Ectodermal cell (in vitro differentiated cells): Measurements from ENCODE around the gene MYO5B.

Experiments
- H3K27ac ChIP-seq: 2 replicates; pipeline ENCODE4 v1.7.0; 2013; ENCODE audit warnings: mild to moderate bottlenecking, low read depth, low read length; ENCODE audit not compliant: insufficient read depth, poor library complexity, severe bottlenecking
- H3K27me3 ChIP-seq: 2 replicates; pipeline ENCODE4 v1.7.0; 2013; ENCODE audit warnings: mild to moderate bottlenecking, low read length; ENCODE audit not compliant: insufficient read depth, control insufficient read depth, poor library complexity, severe bottlenecking
- H3K36me3 ChIP-seq: one replicate; pipeline ENCODE4 v1.7.0; 2013; ENCODE audit warnings: low read length; ENCODE audit not compliant: control insufficient read depth, insufficient read depth
- H3K4me1 ChIP-seq: one replicate; pipeline ENCODE4 v1.7.0; 2013; ENCODE audit warnings: low read length; ENCODE audit not compliant: control insufficient read depth, insufficient read depth
- H3K4me3 ChIP-seq: 2 replicates; pipeline ENCODE4 v1.7.0; 2013; ENCODE audit warnings: low read depth, low read length, control low read depth; ENCODE audit not compliant: insufficient read depth
- H3K9me3 ChIP-seq: 2 replicates; pipeline ENCODE4 v1.7.0; 2013; ENCODE audit warnings: mild to moderate bottlenecking, low read length, moderate library complexity; ENCODE audit not compliant: control insufficient read depth
- WGBS, 2 experiments: methylation state at CpG; one replicate each; pipeline ENCODE4 v1.1.7; 2013; ENCODE audit warnings: missing lambda C conversion rate in 2 of 2; 5-methylcytosine and 5-hydroxymethylcytosine counted together

Gene MYO5B

GRCh38 chr18:49944663-49945062, 250.3 kb downstream of the MYO5B start:
- no peak overlapping the region for H3K4me3 ChIP-seq
- no peaks in the 10 kb centered on the region for H3K9me3 ChIP-seq
- no peaks in the 10 kb centered on the region for H3K27me3 ChIP-seq
- no peak overlapping the region for H3K27ac ChIP-seq
- no peaks in the 10 kb centered on the region for H3K36me3 ChIP-seq
- WGBS, 2 experiments, result 86 to 89% methylated on average over 8 of the region's 8 CpGs
- no peaks in the 10 kb centered on the region for H3K4me1 ChIP-seq

GRCh38 chr18:49936821-49937220, 258.1 kb downstream of the MYO5B start:
- Histone ChIP-seq H3K4me3 (no peak overlapping the region), H3K27me3 (no peaks in the 10 kb centered on the region), H3K4me1 (no peaks in the 10 kb centered on the region), H3K27ac (no peak overlapping the region), H3K9me3 (no peaks in the 10 kb centered on the region), H3K36me3 (no peaks in the 10 kb centered on the region)
- 69 to 83% methylated on average over 4 of the region's 4 CpGs for WGBS, 2 experiments

- WGBS, 2 experiments, result 67 to 72% methylated on average over 4 of the region's 4 CpGs
- H3K4me3 ChIP-seq, result no peak overlapping the region
- no peaks in the 10 kb centered on the region for H3K9me3 ChIP-seq
- H3K4me1 ChIP-seq, result no peaks in the 10 kb centered on the region
- H3K36me3 ChIP-seq, result no peaks in the 10 kb centered on the region
- no peaks in the 10 kb centered on the region for H3K27me3 ChIP-seq
- no peak overlapping the region for H3K27ac ChIP-seq
Measured at GRCh38 chr18:49935215-49935614, 259.7 kb downstream of the MYO5B start.

GRCh38 chr18:49934457-49934856, 260.5 kb downstream of the MYO5B start:
- Histone ChIP-seq H3K4me1 (no peaks in the 10 kb centered on the region), H3K36me3 (no peaks in the 10 kb centered on the region), H3K27me3 (no peaks in the 10 kb centered on the region), H3K9me3 (no peaks in the 10 kb centered on the region), H3K27ac (no peak overlapping the region), H3K4me3 (no peak overlapping the region)
- 85 to 86% methylated on average over 2 of the region's 2 CpGs for WGBS, 2 experiments

- H3K9me3 ChIP-seq, result no peaks in the 10 kb centered on the region
- no peak overlapping the region for H3K4me3 ChIP-seq
- H3K27me3 ChIP-seq, result no peaks in the 10 kb centered on the region
- no peaks in the 10 kb centered on the region for H3K4me1 ChIP-seq
- H3K36me3 ChIP-seq, result no peaks in the 10 kb centered on the region
- no peak overlapping the region for H3K27ac ChIP-seq
- WGBS, 2 experiments, result 95% methylated on average over 2 to 3 of the region's 3 CpGs
Measured at GRCh38 chr18:49933530-49934128, 261.3 kb downstream of the MYO5B start.

GRCh38 chr18:49931760-49932159, 263.2 kb downstream of the MYO5B start:
- Histone ChIP-seq H3K27ac (no peak overlapping the region), H3K4me3 (no peak overlapping the region), H3K4me1 (no peaks in the 10 kb centered on the region), H3K27me3 (no peaks in the 10 kb centered on the region), H3K9me3 (no peaks in the 10 kb centered on the region), H3K36me3 (no peaks in the 10 kb centered on the region)
- 88 to 90% methylated on average over 4 of the region's 4 CpGs for WGBS, 2 experiments

- no peaks in the 10 kb centered on the region for H3K36me3 ChIP-seq
- no peak overlapping the region for H3K4me3 ChIP-seq
- no peaks in the 10 kb centered on the region for H3K4me1 ChIP-seq
- H3K9me3 ChIP-seq, result no peaks in the 10 kb centered on the region
- no peaks in the 10 kb centered on the region for H3K27me3 ChIP-seq
- 90 to 94% methylated on average over 5 of the region's 5 CpGs for WGBS, 2 experiments
- no peak overlapping the region for H3K27ac ChIP-seq
Measured at GRCh38 chr18:49931179-49931578, 263.8 kb downstream of the MYO5B start.

GRCh38 chr18:49926106-49926745, 268.7 kb downstream of the MYO5B start:
- no peaks in the 10 kb centered on the region for H3K36me3 ChIP-seq
- H3K27me3 ChIP-seq, result no peaks in the 10 kb centered on the region
- no peaks in the 10 kb centered on the region for H3K9me3 ChIP-seq
- H3K4me1 ChIP-seq, result peaks cover 11% of the 10 kb centered on the region
- no peak overlapping the region for H3K4me3 ChIP-seq
- 76 to 90% methylated on average over 4 to 5 of the region's 5 CpGs for WGBS, 2 experiments
- no peak overlapping the region for H3K27ac ChIP-seq

GRCh38 chr18:49924293-49924983, 270.5 kb downstream of the MYO5B start:
- Histone ChIP-seq H3K27ac (no peak overlapping the region), H3K4me3 (no peak overlapping the region), H3K9me3 (no peaks in the 10 kb centered on the region), H3K4me1 (peaks cover 23% of the 10 kb centered on the region), H3K27me3 (no peaks in the 10 kb centered on the region), H3K36me3 (no peaks in the 10 kb centered on the region)
- 85 to 93% methylated on average over 2 of the region's 2 CpGs for WGBS, 2 experiments

GRCh38 chr18:49922228-49922627, 272.7 kb downstream of the MYO5B start:
- Histone ChIP-seq H3K4me3 (no peak overlapping the region), H3K36me3 (no peaks in the 10 kb centered on the region), H3K9me3 (no peaks in the 10 kb centered on the region), H3K27ac (no peak overlapping the region), H3K27me3 (no peaks in the 10 kb centered on the region), H3K4me1 (peaks cover 23% of the 10 kb centered on the region)
- WGBS, 2 experiments, result 69 to 100% methylated on average over 1 to 2 of the region's 2 CpGs
